Measurements from ENCODE around the gene ADAMTS12. TPM values are rescaled to one million over a fixed set of nuclear protein-coding genes. Genes with fewer than 3 reads are reported as not detected.

ADAMTS12 gene
- total RNA-seq, 2 donors from 2014 or later = 0.43 to 1.7 TPM

GRCh38 chr5:33692980-33693379, 198.8 kb downstream of the ADAMTS12 start:
- TF ChIP-seq CTCF (IDR thresholded peaks at IDR 0.05) = no peak
- no peak for DNase-seq (ENCODE audit: low spot score)

GRCh38 chr5:33691856-33692255, 199.9 kb downstream of the ADAMTS12 start:
- DNase-seq (ENCODE audit: low spot score) = no peak
- TF ChIP-seq CTCF (IDR thresholded peaks at IDR 0.05) = no peak
- Histone ChIP-seq H3K4me3 (no peak overlapping the region), H3K4me1 (no peaks in the 10 kb centered on the region), H3K27ac (no peak overlapping the region), H3K36me3 (no peaks in the 10 kb centered on the region), H3K9me3 (peaks cover 0 to 9% of the 10 kb centered on the region in 2 donors), H3K27me3 (no peaks in the 10 kb centered on the region)

More at GRCh38 chr5:33692980-33693379, 198.8 kb downstream of the ADAMTS12 start:
- Histone ChIP-seq H3K4me1 (no peaks in the 10 kb centered on the region), H3K9me3 (peaks cover 0 to 9% of the 10 kb centered on the region in 2 donors), H3K4me3 (no peak overlapping the region), H3K36me3 (no peaks in the 10 kb centered on the region), H3K27ac (no peak overlapping the region), H3K27me3 (no peaks in the 10 kb centered on the region)

- no peak for DNase-seq (ENCODE audit: low spot score)
- Histone ChIP-seq H3K4me1 (no peaks in the 10 kb centered on the region), H3K27ac (no peak overlapping the region), H3K9me3 (peaks cover 0 to 9% of the 10 kb centered on the region in 2 donors), H3K27me3 (no peaks in the 10 kb centered on the region), H3K4me3 (no peak overlapping the region), H3K36me3 (no peaks in the 10 kb centered on the region)
- TF ChIP-seq CTCF (IDR thresholded peaks at IDR 0.05) = no peak
Measured at GRCh38 chr5:33690374-33691135, 201.2 kb downstream of the ADAMTS12 start.

GRCh38 chr5:33688526-33688925, 203.3 kb downstream of the ADAMTS12 start:
- no peak overlapping the region for H3K4me3 ChIP-seq
- no peaks in the 10 kb centered on the region for H3K36me3 ChIP-seq
- no peaks in the 10 kb centered on the region for H3K4me1 ChIP-seq
- peaks cover 0 to 4% of the 10 kb centered on the region in 2 donors for H3K9me3 ChIP-seq
- H3K27me3 ChIP-seq = no peaks in the 10 kb centered on the region
- no peak for TF ChIP-seq CTCF (IDR thresholded peaks at IDR 0.05)
- no peak for DNase-seq (ENCODE audit: low spot score)
- H3K27ac ChIP-seq = no peak overlapping the region

- Histone ChIP-seq H3K36me3 (no peaks in the 10 kb centered on the region), H3K4me3 (no peak overlapping the region), H3K4me1 (no peaks in the 10 kb centered on the region), H3K9me3 (no peaks in the 10 kb centered on the region), H3K27ac (no peak overlapping the region), H3K27me3 (no peaks in the 10 kb centered on the region)
- no peak for DNase-seq (ENCODE audit: low spot score)
- TF ChIP-seq CTCF (IDR thresholded peaks at IDR 0.05) = no peak
Measured at GRCh38 chr5:33688066-33688465, 203.7 kb downstream of the ADAMTS12 start.
